ENCODE data around the gene CCDC28B. TPM values are rescaled to one million over a fixed set of nuclear protein-coding genes. Genes with fewer than 3 reads are reported as not detected.

The CCDC28B gene
- total and polyA plus RNA-seq, 2 of the 13 experiments (the other 11 are each of a cell fraction or from before 2014, with no cell fraction given) = 2.6 to 3.5 TPM

- TF ChIP-seq THAP9 (CRISPR knock-in tag; IDR thresholded peaks at IDR 0.05; ENCODE audit: borderline replicate concordance) = 0 out of 2 replicates have a peak, but pooled peaks have one; percentile 21
- TF ChIP-seq ZNF616 (CRISPR knock-in tag; IDR thresholded peaks at IDR 0.05; ENCODE audit: low read depth) = no peak
- TF ChIP-seq ZNF34 (CRISPR knock-in tag; IDR thresholded peaks at IDR 0.05; ENCODE audit: borderline replicate concordance) = no peak
- TF ChIP-seq ZNF687 (CRISPR knock-in tag; IDR thresholded peaks at IDR 0.05) = peak; percentile 87
- TF ChIP-seq MIXL1 (CRISPR knock-in tag; IDR thresholded peaks at IDR 0.05) = no peak
- TF ChIP-seq ZSCAN25 (CRISPR knock-in tag; IDR thresholded peaks at IDR 0.05) = no peak
- no peak for TF ChIP-seq ELF4 (CRISPR knock-in tag; IDR thresholded peaks at IDR 0.05; ENCODE audit: borderline replicate concordance)
- no peak for TF ChIP-seq ZNF337 (CRISPR knock-in tag; IDR thresholded peaks at IDR 0.05; ENCODE audit: borderline replicate concordance, low read depth)
- TF ChIP-seq ZBTB33 (CRISPR knock-in tag; IDR thresholded peaks at IDR 0.05) = no peak
- no peak for TF ChIP-seq TSC22D2 (CRISPR knock-in tag; IDR thresholded peaks at IDR 0.05; ENCODE audit: borderline replicate concordance)
- TF ChIP-seq ZNF720 (CRISPR knock-in tag; IDR thresholded peaks at IDR 0.05) = no peak
- TF ChIP-seq ZNF605 (CRISPR knock-in tag; IDR thresholded peaks at IDR 0.05) = no peak
- TF ChIP-seq SNAI1 (CRISPR knock-in tag; IDR thresholded peaks at IDR 0.05; ENCODE audit: borderline replicate concordance) = no peak
- TF ChIP-seq ZBTB4 (CRISPR knock-in tag; IDR thresholded peaks at IDR 0.05; ENCODE audit: borderline replicate concordance) = 0 out of 2 replicates have a peak, but pooled peaks have one; percentile 37
- 0 out of 2 replicates have a peak, but pooled peaks have one; percentile 39 for TF ChIP-seq ZNF891 (CRISPR knock-in tag; IDR thresholded peaks at IDR 0.05)
- peak; percentile 56; the same call in 1 of the 2 replicates for TF ChIP-seq ZNF547 (CRISPR knock-in tag; IDR thresholded peaks at IDR 0.05)
These were observed at the start of gene CCDC28B (continued) for GRCh38 chr1:32200226-32201010.
